ENCODE measurements around the gene DOCK1.

Gene DOCK1

GRCh38 chr10:127145173-127145572, 239.9 kb downstream of the DOCK1 start:
- DNase-seq (ENCODE audit: low read depth) = no peak

DNA sequence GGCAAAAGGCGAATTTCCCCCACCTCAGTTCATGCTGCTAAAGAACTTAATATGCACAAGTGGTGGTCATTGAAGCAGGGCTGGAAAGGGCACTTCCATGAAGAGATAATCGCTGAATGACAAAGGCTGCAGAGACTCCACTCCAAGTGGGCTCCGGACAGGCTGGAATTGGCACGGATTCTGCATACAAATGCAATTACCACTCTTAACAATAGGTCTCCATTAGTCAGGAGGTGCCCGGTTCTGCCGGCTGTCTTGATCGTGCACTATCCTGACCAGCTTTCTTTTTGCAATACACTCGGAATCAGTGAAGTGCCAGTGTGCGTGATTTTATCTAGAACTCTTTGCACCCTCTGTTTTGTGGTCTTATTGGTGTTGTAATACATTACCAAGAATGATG, 241.4 kb downstream of the DOCK1 start:
- no peak for DNase-seq (ENCODE audit: low read depth)

DNA sequence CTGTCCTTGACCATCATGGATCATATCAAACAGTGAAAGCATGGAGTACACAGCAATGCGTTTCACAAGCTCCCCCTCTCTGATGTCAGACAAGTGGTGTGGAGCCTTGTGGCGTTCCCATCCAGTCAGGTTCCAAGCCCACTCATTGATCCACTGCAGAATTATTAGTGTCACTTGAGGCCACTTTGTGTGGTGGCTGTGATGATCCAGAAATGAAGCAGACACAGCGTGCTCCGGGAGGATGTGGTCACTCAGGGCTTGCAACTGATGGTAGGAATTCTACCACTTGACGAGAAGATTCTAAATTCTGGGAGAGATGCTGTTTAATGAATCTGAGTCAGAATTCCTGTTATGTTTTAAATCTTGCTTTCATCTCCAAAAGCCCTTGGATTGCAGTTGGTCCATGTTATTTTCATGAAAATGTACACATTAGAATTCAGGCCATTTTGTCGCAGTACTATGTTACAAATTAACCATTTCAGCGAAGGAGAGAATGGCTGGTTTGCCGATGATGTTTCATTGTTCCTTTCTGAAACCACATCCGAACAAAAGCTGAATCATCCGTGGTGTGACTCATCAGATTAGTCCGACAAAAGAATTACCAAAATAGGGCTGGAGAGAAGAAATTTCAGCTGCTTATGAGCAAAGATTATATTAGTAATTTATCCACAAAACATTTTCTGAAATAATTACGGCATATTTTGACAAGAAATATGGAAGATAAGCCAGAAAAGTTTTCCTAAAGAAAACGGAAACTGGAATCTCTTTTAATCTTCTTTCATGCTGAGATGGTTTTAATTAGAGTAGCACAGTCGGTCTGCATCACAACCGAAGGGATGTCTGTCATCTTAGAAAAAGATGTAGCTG, 243.1 kb downstream of the DOCK1 start:
- no peak for DNase-seq (ENCODE audit: low read depth)

DNA sequence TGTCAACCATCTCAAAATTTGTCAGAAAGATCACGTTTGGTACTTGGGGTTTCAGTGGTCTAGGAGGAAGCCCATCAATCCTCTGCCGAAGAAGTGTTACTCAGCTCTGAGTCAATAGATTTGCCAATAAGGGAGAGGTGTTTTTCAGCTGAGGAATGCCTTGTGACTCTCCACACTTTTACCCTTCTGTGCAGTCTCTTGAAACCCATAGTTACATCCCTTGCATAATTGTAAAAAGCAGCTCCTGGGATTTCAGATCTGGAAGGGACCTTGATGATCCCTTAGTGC, 243.6 kb downstream of the DOCK1 start:
- DNase-seq (ENCODE audit: low read depth) = no peak

- DNase-seq (ENCODE audit: low read depth) = no peak
Measured at GRCh38 chr10:127149501-127150081, 244.4 kb downstream of the DOCK1 start.

DNA sequence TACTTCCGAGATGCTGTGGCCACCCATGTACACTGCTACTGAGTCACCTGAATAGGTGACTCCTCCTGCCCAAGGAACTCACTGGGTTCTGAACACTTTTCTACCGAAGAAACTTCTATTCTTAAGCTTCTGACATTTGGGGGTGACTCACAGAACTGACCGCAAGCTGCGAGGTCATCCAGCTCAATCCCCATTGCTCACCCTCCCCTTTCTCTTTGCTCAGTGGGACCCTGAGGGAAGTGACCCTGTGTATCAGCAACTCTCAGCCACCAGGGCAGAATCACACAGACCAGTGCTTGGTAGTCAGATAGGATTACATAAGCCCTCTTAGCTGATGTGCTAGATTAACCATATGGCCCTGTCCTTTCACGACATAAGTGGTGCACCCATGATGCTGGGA, 244.9 kb downstream of the DOCK1 start:
- no peak for DNase-seq (ENCODE audit: low read depth)

- no peak for DNase-seq (ENCODE audit: low read depth)
Measured at GRCh38 chr10:127151541-127151940, 246.3 kb downstream of the DOCK1 start.

DNA sequence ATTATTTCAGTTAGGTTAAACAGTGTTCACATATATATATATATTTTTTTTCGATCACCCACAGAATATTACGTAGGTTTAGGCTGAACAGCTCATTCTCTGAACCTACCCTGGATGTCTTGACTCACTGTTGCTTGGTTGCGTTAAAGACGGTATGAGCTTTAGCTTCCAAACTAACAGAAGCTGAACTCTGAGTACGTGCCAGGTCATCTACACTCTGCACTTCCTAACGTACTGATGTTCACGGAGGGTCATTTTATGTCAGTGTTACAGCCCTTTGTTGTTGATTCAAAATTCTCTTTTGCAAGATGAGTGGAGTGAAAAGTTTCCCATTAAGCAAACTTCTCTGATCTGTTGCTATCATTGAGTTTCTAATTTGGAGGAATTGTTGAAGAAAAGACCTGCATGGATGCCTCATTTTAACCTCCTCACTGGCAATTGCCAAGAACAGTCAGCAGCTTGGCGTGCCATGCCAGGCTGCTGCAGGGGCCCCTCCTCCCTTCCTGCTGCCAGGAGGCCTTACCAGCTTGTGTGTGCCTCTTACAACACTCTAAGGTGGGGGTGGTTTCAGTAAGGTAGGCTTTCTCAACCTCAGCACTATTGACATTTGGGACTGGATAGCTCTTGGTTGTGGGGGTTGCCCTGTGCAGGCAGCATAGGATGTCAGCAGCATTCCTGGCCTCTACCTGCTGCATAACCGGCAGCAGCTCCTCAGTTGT, 246.9 kb downstream of the DOCK1 start:
- DNase-seq (ENCODE audit: low read depth) = no peak

DNA sequence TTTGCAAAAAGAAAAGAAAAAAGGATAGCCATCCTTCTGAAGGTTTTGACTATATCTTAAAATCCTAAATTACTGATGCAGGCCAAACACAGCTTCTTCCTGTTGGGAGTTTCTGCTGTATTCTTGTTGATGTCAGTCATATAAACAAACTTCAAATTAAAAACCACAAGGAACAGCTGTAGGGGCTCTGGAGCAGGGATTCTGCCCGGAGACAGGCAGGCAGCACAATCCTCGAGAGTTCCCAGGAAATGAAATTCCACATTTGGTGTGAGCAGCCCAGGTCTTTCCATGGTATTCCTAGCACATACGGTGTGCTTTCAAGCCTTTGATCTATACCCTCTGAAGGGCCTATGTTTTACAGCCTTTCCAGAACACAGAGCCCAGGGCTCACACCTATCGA, 248.0 kb downstream of the DOCK1 start:
- no peak for DNase-seq (ENCODE audit: low read depth)

DNA sequence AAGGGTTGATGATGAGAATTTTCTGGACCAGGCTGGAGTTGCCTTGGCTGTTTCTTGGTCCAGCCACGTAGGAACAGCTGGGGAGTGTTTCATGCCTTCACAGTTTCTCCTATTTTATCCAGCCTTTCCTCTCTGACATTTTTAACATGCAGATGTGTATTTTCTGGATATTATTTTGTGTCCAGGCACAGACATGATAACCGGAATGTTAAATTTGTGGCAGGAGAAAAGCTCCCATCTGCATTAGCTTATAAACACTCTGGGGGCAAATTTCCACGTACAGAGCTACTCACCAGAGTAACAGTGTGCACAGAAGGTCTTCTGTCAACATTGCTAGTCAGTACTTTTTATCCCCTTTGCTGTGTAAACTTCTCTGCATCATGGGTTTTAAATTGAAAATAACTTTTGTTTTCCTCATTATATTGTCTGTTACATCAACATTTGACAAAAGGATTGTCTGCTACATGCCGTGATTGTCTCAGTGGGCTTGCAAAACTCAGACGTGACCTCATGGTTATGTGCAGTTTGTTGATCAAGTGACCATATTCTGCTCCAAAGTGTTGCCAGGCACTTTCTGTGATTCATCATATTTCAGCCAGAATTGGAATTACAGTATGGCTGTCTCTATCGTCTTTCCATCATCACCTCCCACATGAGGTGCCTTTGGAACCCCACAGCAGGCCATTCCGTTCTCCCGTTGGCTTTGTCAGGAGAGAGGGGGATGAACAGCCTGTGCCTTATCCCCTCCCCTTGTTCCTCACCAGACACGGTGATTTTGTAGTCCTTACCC, 249.8 kb downstream of the DOCK1 start:
- no peak for DNase-seq (ENCODE audit: low read depth)

DNA sequence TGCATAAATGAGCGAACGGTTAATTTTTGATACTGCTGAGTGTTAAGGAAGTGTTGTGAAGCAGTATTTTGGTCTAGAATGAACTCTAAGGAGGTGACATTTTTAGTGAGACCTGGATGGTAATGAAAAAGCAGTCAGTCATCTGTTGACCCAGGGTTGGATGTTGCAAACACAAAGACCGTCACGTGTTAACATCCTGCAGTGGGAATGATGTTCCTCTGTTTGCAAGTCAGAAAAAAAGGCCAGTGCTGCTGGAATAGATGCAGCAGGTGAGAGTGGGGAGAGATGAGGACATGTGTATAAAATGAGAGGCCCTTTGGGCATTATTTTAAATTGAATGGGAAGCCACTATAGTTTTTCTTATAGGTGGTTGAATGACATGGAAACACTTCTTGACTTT, 251.9 kb downstream of the DOCK1 start:
- DNase-seq (ENCODE audit: low read depth) = no peak

- no peak for DNase-seq (ENCODE audit: low read depth)
Measured at GRCh38 chr10:127157506-127158200, 252.4 kb downstream of the DOCK1 start.

- no peak for DNase-seq (ENCODE audit: low read depth)
Measured at GRCh38 chr10:127158662-127159061, 253.4 kb downstream of the DOCK1 start.

GRCh38 chr10:127159648-127160245, 254.5 kb downstream of the DOCK1 start:
- no peak for DNase-seq (ENCODE audit: low read depth)

DNA sequence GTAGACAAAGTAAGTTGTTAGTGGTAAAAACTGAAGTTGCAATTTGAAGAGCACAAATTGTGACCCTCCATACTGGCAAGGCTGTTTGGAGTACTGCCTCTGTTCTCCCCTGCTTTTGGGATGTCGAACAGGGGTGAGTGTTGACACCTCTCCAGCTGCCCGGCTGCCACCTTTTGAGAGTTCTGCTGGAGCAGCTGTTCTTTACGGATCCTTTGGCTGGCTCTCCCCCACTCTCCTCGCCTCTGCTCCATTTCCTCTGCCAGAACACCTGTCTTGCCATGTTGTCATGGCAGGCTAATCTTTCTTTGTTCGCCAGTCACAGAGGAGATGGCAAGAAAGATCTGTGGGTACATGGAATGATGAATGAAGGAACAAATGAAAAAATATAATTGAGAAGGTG, 256.3 kb downstream of the DOCK1 start:
- DNase-seq (ENCODE audit: low read depth) = no peak

- DNase-seq (ENCODE audit: low read depth) = no peak
Measured at GRCh38 chr10:127162841-127163240, 257.6 kb downstream of the DOCK1 start.

DNA sequence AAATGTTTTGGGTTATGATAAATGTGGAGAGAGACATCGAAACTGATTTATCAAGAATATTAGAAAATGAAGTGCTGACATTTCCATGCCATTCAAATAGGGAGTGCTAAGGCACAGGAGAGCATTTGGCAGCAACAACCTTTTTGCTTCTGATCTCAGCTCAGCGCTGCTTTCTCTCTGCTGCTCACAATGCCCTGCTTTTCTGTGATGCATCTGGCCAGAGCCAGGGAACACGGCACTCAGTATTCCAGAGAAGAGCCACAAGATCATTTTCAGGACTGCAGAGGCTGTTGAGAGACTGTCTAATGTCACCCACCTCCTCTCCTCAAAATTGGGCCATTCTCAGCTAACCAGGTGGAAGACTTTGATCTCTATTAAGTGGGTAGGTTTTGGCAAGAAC, 263.0 kb downstream of the DOCK1 start:
- no peak for DNase-seq (ENCODE audit: low read depth)

- DNase-seq (ENCODE audit: low read depth) = no peak
Measured at GRCh38 chr10:127174866-127175265, 269.6 kb downstream of the DOCK1 start.

DNA sequence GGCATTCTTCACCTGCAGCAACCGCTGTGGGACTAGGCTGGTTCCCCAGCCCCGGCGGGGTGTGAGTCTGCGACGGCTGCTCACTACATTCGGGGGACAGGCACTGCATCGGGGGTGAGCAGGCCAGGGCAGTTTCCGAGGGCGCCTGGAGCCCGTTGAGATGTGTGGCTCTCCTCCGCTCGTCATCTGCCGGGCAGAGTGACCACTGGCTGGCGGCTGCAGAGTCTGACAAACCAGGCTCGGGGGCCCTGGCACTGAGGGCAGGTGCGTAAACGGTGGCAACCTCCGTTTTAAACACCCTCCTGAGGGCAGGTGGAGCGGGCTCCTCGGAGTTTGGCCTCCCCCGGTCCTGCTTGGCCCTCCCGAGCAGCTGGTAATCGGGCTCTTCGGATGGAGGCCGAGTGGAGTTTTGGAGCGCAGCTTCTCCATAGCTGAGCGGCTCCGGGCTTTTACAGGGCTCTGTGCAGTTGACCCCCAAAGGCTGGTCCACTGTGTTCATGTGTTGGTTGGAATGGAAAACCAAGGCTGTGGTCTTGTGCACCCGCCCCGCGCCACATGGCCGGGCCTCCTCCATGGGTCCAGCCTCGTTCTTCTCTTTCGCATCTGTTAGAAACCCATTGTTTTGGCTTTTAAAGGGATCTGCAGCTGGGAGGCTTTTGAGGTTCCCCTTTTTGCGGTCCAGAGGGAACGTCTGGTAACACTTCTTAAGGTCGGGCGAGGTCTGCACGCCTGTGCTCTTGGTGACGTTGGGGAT, 270.3 kb downstream of the DOCK1 start:
- DNase-seq (ENCODE audit: low read depth) = no peak

DNA sequence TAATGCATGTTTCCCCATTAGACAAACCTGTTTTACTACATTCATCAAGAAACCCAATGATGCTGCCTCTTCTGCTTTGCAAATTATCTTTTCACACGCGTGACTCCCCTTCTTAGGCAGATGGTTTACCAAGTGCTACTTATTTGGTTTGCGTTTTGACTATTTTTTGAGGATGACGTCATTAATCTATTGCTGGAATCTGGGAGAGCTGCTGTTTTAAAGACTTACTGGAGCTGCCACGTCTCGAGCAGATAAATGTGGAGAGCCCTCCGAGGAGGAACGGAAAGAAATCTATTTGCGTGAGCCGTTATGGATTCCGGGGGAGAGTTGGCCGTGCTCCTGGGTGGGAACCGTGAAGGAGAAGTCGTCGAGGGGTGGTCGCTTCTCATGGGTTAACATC, 271.4 kb downstream of the DOCK1 start:
- DNase-seq (ENCODE audit: low read depth) = no peak

Measured in stimulated activated CD4-positive, alpha-beta T cell treated with anti-CD3 and anti-CD28 coated beads, Interleukin-2, amount 100 ng/mL, for 4 hours (primary cell).